Esophagus squamous epithelium (tissue), 5 donors: ENCODE data around the gene TESK2. TPM values are rescaled to one million over a fixed set of nuclear protein-coding genes. Genes with fewer than 3 reads are reported as not detected.

ENCODE experiments used
- DNase-seq: peaks from one replicate; lab custom pipeline; 2025; lab: John Stamatoyannopoulos, UW
- H3K27ac ChIP-seq, 4 donors: fragments of 200-600 bp; sonication (generic); one replicate each; pipeline ENCODE4 v1.5.1; 2016 to 2019; ENCODE audit warnings: mild to moderate bottlenecking in 1 of 4
- H3K27me3 ChIP-seq, 4 donors: fragments of 200-600 bp; sonication (generic); 1 replicate in 3 of 4; 2 replicates in 1 of 4; pipeline versions ENCODE4 v1.5.1 to v1.6.0; 2017 to 2021; ENCODE audit warnings: antibody characterized with exemption in 1 of 4
- H3K36me3 ChIP-seq, 3 donors: fragments of 200-600 bp; sonication (generic); one replicate each; pipeline ENCODE4 v1.5.1; 2016 to 2019
- H3K4me1 ChIP-seq, 3 donors: fragments of 200-600 bp; sonication (generic); one replicate each; pipeline ENCODE4 v1.5.1; 2017 to 2019
- H3K4me3 ChIP-seq, 4 donors: fragments of 200-600 bp; sonication (generic); 1 replicate in 3 of 4; 2 replicates in 1 of 4; pipeline ENCODE4 v1.5.1; 2016 to 2019; ENCODE audit warnings: mild to moderate bottlenecking in 2 of 4, moderate library complexity in 1 of 4
- H3K9me3 ChIP-seq, 3 donors: fragments of 200-600 bp; sonication (generic); one replicate each; pipeline ENCODE4 v1.5.1; 2016 to 2019
- POLR2A ChIP-seq, 4 donors: fragments of 450-650 bp; IDR thresholded peaks; one replicate each; pipeline ENCODE4 v1.6.1; 2017; ENCODE audit warnings: antibody characterized with exemption in 4 of 4, mild to moderate bottlenecking in 4 of 4, moderate library complexity in 3 of 4
- WGBS, 2 donors: methylation state at CpG; one replicate each; pipeline ENCODE4 v1.1.5; 2018; 5-methylcytosine and 5-hydroxymethylcytosine counted together
- intact Hi-C: fragments of 100-400 bp; cut with DNase I; formaldehyde crosslinking; loops from one replicate; pipeline ENCODE4 v1.15.0; 2022
- total RNA-seq, 4 donors: library from RNA; depleted of rRNA; stranded (reverse); fragments of >200 nt; gene quantifications; one replicate each; pipeline ENCODE4 v1.1.0, GENCODE V29; 2016
- TF ChIP-seq, protein P1 (sequence below), 6 experiments: fragments of 450-650 bp in 4 of 6; fragments of 200-600 bp in 2 of 6; sonication (generic) in 2 of 6; IDR thresholded peaks; one replicate each; pipeline ENCODE4 v1.5.1; 2016 to 2019; ENCODE audit warnings: antibody characterized with exemption in 6 of 6, mild to moderate bottlenecking in 4 of 6, moderate library complexity in 4 of 6
- donor health status: DM: yes; HTN: yes; CAD: no.

Gene TESK2
- total RNA-seq, 4 donors from 2014 or later: 4.2 to 8.4 (median 5.9) TPM

DNA sequence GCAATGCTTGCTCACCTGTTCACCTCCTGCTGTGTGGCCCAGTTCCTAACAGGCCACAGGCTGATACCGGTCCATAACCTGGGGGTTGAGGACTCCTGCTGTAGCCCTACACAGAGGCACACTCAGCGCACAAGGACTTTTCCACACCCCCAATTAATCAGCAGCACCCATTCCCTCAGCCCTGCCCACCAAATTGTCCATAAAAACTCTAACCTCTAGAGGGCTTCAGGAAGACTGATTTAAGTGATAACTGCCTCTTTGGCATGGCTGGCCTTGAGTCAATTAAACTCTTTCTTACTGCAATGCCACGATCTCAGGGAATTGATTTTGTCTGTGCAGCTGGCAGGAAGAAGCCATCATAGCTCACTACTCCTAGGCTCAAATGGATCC lies 79.5 kb downstream of the TESK2 start:
- TF ChIP-seq, protein P1, sequence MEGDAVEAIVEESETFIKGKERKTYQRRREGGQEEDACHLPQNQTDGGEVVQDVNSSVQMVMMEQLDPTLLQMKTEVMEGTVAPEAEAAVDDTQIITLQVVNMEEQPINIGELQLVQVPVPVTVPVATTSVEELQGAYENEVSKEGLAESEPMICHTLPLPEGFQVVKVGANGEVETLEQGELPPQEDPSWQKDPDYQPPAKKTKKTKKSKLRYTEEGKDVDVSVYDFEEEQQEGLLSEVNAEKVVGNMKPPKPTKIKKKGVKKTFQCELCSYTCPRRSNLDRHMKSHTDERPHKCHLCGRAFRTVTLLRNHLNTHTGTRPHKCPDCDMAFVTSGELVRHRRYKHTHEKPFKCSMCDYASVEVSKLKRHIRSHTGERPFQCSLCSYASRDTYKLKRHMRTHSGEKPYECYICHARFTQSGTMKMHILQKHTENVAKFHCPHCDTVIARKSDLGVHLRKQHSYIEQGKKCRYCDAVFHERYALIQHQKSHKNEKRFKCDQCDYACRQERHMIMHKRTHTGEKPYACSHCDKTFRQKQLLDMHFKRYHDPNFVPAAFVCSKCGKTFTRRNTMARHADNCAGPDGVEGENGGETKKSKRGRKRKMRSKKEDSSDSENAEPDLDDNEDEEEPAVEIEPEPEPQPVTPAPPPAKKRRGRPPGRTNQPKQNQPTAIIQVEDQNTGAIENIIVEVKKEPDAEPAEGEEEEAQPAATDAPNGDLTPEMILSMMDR (IDR thresholded peaks at IDR 0.05): no peak
- no peak for TF ChIP-seq POLR2A (IDR thresholded peaks at IDR 0.05)
- WGBS, 2 donors: 55 to 68% methylated on average over 3 of the region's 3 CpGs
- Histone ChIP-seq H3K4me1 (peaks cover 0 to 42% (median 3%) of the 10 kb centered on the region in 3 donors), H3K4me3 (no peak overlapping the region), H3K36me3 (no peaks in the 10 kb centered on the region), H3K27me3 (no peaks in the 10 kb centered on the region), H3K27ac (peak overlapping the region; percentile 21 to 81 (median 70)), H3K9me3 (no peaks in the 10 kb centered on the region)
- intact Hi-C loops: no loop called here
- no peak for DNase-seq

GRCh38 chr1:45410850-45411509 lies 80.0 kb downstream of the TESK2 start:
- Histone ChIP-seq H3K4me1 (peaks cover 0 to 42% (median 3%) of the 10 kb centered on the region in 3 donors), H3K27me3 (no peaks in the 10 kb centered on the region), H3K9me3 (no peaks in the 10 kb centered on the region), H3K4me3 (no peak overlapping the region), H3K27ac (peak overlapping the region; percentile 21 to 81 (median 70)), H3K36me3 (no peaks in the 10 kb centered on the region)
- intact Hi-C loops: no loop called here
- WGBS, 2 donors: 70 to 77% methylated on average over 6 of the region's 6 CpGs
- TF ChIP-seq POLR2A (IDR thresholded peaks at IDR 0.05): no peak
- TF ChIP-seq, protein P1 (IDR thresholded peaks at IDR 0.05): no peak
- no peak for DNase-seq

DNA sequence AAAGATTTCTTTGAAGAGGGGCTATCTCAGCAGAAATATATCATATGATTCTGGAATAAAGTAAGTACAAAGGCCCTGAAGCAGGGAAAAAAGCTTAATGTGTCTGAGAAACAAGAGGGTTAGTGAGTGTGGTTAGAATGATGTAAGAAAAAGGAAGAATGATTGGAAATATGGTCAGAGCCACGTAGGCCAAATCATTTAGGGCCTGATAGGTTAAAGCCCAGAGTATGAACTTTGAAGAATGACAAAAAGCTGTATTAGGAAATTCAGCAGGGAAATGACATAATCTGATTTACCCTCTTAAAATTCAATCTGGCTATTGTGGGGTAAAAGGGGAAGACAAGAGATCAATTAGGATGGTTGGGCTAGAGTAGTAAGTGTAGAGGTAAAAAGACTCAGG lies 81.7 kb downstream of the TESK2 start:
- no peaks in the 10 kb centered on the region for H3K27me3 ChIP-seq
- no peak for TF ChIP-seq POLR2A (IDR thresholded peaks at IDR 0.05)
- no peak overlapping the region for H3K4me3 ChIP-seq
- H3K36me3 ChIP-seq: no peaks in the 10 kb centered on the region
- no peak for DNase-seq
- no peaks in the 10 kb centered on the region for H3K9me3 ChIP-seq
- WGBS, 2 donors: 59 to 62% methylated on average over 1 of the region's 1 CpG
- intact Hi-C loops: no loop called here
- no peak overlapping the region for H3K27ac ChIP-seq
- H3K4me1 ChIP-seq: peaks cover 0 to 45% (median 3%) of the 10 kb centered on the region in 3 donors

GRCh38 chr1:45407629-45408287 lies 83.2 kb downstream of the TESK2 start:
- Histone ChIP-seq H3K9me3 (no peaks in the 10 kb centered on the region), H3K36me3 (no peaks in the 10 kb centered on the region), H3K4me1 (peaks cover 2 to 49% (median 6%) of the 10 kb centered on the region in 3 donors), H3K27ac (no peak overlapping the region), H3K4me3 (no peak overlapping the region), H3K27me3 (no peaks in the 10 kb centered on the region)
- no peak for DNase-seq
- intact Hi-C loops: no loop called here
- TF ChIP-seq, protein P1 (IDR thresholded peaks at IDR 0.05): no peak
- no peak for TF ChIP-seq POLR2A (IDR thresholded peaks at IDR 0.05)
- WGBS, 2 donors: 57 to 82% methylated on average over 4 of the region's 4 CpGs

DNA sequence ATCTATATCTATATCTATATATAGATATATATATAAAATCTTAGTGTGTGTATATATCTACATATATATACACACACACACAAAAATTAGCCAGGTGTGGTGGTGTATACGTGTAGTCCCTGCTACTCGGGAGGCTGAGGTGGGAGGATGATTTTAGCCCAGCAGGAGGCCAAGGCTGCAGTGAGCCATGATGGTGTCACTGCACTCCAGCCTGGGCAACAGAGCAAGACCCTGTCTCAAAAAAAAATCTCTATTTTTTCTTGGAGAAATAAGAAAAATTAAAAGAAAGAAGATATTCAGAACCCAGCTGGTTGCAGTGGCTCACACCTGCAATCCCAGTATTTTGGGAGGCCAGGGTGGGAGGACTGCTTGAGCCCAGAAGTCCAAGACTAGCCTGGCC lies 85.3 kb downstream of the TESK2 start:
- Histone ChIP-seq H3K4me3 (no peak overlapping the region), H3K4me1 (peaks cover 3 to 53% (median 11%) of the 10 kb centered on the region in 3 donors), H3K27ac (no peak overlapping the region), H3K36me3 (no peaks in the 10 kb centered on the region), H3K27me3 (no peaks in the 10 kb centered on the region), H3K9me3 (no peaks in the 10 kb centered on the region)
- intact Hi-C loops: no loop called here
- DNase-seq: no peak
- 94 to 95% methylated on average over 2 of the region's 2 CpGs for WGBS, 2 donors
- TF ChIP-seq, protein P1 (IDR thresholded peaks at IDR 0.05): no peak
- no peak for TF ChIP-seq POLR2A (IDR thresholded peaks at IDR 0.05)
